ENCODE measurements around the gene PTGFRN.

Gene PTGFRN

DNA sequence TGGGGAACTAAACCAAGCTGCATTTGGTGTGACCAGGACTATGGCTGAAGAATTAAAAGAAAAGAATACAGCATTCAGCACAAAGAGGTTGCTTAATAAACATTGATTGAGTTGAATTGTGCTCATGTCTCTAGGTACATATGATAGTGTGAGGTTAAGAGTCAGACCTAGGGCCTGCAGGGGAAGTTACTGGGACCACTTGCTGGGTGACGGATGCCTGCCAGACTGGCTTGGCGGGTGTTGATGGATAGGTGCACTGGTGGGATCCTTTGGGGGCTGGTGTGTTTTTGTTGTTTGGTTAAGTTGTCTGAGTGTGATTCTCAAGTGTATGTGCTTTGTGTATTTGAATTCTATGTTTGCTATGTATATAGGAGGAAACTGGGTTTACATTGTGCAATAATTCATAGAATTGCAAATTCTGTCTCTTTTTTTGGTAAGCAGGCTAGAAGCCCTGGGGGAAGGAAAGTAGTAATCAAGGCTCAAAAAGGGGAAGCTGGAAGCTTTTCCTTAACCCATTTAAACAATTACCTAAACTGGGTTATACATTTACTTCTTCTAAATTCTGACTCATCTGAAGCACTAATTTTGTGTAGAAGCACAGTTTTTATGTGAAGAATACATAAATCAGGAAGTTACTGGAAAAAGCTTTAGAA lies 93.6 kb downstream of the PTGFRN start:
- peak; percentile 89 for DNase-seq

DNA sequence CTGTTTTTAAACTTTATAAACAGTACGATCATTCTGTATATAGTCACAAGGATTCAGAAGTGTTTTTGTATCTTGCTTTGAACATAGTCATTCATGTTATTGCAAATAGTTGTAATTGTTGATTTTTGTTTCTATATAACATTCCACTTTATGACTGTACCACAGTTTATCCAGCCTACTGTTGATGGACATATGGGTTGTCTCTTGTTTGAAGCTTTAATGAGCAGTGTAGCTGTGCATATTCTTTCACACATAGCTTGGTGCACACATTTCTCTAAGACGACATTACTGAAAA lies 98.0 kb downstream of the PTGFRN start:
- no peak for DNase-seq

- DNase-seq = no peak
These were observed 98.9 kb downstream of the PTGFRN start for GRCh38 chr1:117008656-117009055.

DNA sequence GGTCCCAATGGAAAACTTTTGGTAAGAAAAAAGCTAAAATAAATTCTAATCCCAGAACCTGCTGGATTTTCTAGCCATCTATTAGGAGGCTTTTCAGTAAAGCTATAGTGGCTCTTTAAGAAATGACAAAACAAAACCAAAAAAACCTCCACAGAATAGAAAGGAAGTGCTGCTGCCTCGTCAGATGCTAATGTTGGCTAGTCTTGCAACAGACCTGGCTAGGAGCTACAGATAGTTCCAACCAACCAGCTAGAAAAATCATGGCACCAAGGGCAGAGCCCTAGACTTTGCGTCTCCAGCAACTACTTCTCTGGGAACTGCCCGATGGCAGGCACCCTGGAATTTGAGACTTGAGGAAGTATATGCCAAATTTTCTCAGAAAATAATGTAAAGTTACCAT lies 99.4 kb downstream of the PTGFRN start:
- peak; percentile 79 for DNase-seq

GRCh38 chr1:117010310-117010969 lies 100.7 kb downstream of the PTGFRN start:
- DNase-seq = no peak

GRCh38 chr1:117011334-117011733 lies 101.6 kb downstream of the PTGFRN start:
- DNase-seq = no peak

DNA sequence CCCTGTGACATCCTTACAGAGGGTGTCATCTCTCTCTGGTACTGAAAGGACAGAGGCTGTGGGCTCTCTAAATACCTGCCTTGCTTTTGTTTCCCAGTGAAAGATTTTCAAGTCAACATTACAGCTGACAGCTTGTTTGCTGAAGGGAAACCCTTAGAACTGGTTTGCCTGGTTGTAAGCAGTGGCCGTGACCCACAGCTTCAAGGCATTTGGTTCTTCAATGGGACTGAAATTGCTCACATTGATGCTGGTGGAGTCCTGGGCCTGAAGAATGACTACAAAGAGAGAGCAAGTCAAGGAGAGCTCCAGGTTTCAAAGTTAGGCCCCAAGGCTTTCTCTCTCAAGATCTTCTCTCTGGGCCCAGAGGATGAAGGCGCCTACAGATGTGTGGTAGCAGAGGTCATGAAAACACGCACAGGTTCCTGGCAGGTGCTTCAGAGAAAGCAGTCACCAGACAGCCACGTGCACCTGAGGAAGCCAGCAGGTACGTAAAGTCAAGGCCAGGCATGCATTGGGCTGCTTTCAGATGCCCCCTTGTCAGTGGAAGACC lies 103.7 kb downstream of the PTGFRN start:
- no peak for DNase-seq

- no peak for DNase-seq
These were observed 104.5 kb downstream of the PTGFRN start for GRCh38 chr1:117014209-117014608.

- no peak for DNase-seq
These were observed 106.0 kb downstream of the PTGFRN start for GRCh38 chr1:117015724-117016123.

GRCh38 chr1:117017062-117017461 lies 107.3 kb downstream of the PTGFRN start:
- DNase-seq = no peak

DNA sequence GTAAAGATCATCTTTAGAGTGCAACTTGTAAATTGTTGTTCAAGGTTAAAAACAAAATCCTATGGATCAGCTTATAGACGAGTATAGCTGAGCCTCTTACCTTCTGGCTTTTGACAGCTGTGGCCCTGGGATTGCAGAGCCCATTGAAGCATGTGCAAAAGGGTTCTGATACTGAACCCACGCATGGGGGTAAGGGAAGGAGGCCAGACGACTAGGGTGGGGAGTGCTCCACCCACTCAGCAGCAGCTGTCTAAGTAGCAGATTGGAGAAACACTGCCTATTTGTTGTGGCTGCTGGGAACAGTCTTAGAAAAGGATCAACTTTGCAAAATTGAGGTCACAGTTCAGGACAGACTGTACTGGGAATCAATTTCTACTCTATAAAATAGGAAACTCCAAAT lies 107.9 kb downstream of the PTGFRN start:
- no peak for DNase-seq

- no peak for DNase-seq
These were observed 110.9 kb downstream of the PTGFRN start for GRCh38 chr1:117020526-117021156.

- DNase-seq = no peak
These were observed 112.4 kb downstream of the PTGFRN start for GRCh38 chr1:117022114-117022513.

DNA sequence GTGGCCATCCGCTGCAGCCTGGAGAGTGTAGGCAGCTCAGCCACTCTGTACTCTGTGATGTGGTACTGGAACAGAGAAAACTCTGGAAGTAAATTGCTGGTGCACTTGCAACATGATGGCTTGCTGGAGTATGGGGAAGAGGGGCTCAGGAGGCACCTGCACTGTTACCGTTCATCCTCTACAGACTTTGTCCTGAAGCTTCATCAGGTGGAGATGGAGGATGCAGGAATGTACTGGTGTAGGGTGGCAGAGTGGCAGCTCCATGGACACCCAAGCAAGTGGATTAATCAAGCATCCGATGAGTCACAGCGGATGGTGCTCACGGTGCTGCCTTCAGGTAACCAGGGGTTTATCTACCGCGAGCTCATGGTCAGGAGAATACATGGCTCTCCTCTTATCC lies 115.9 kb downstream of the PTGFRN start:
- DNase-seq = no peak

DNA sequence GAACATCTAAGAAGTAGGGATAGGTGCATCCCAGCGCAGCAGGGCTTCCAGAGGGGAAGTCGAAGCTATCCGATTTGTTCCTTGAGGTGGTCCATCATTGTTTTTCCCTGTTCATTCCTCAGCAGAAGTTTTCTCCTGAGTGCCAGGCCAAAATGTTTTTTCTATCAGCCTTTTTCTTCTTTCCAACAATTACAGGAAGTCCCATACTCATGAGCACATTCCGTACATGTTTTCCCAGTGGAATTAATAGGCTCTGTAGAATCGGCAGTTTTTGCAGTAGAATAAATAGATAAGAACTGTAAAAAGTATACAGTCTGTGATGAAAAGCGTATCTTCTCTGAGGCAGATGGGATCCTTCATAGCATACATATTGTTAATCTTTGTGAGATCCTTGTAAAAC lies 116.6 kb downstream of the PTGFRN start:
- DNase-seq = no peak

DNA sequence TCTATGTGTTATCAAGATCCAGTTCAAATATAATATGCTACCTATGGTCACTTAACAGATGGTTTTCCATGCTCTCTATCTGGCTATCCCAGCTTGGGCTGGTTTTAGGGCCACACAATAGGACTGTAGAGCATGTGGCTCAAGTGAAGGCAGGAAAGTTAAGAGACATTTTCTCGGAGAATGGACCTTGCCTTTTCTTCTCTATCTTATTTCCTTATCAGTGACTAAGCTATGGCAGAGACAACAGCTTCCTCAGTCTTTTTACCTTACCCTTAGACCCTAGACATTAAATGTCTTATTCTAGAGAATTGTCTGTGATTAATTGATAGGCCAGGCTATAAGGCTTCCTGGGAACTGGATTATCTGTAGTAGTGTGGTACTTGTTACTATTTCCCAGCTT lies 120.0 kb downstream of the PTGFRN start:
- no peak for DNase-seq

DNA sequence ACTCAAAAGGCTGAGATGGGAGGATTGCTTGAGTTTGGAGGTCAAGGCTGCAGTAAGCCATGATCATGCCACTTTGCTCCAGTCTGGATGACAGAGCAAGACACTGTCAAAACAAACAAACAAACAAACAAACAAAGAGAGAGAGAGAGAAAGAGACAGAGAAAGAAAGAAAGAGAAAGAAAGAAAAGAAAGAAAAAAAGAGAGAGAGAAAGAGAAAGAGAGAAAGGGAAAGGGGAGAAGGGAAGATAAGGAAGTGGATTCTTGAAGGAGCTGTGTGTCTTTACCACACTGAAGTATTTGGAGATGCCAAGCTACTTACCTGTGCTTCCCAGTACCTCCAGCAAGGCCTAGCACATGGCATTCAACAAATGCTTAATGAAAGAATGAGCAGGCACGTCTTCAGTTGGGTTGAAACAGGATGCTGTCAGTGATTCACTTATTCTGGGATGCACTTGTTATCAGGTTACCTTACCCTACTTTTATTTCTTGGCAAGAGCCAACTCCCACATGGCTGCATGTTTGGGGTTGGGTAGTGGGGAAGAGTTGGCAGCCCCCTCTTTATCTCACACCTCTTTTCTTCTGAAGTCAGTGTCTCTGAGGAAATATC lies 120.7 kb downstream of the PTGFRN start:
- DNase-seq = no peak

GRCh38 chr1:117032266-117032665 lies 122.5 kb downstream of the PTGFRN start:
- DNase-seq = no peak

DNA sequence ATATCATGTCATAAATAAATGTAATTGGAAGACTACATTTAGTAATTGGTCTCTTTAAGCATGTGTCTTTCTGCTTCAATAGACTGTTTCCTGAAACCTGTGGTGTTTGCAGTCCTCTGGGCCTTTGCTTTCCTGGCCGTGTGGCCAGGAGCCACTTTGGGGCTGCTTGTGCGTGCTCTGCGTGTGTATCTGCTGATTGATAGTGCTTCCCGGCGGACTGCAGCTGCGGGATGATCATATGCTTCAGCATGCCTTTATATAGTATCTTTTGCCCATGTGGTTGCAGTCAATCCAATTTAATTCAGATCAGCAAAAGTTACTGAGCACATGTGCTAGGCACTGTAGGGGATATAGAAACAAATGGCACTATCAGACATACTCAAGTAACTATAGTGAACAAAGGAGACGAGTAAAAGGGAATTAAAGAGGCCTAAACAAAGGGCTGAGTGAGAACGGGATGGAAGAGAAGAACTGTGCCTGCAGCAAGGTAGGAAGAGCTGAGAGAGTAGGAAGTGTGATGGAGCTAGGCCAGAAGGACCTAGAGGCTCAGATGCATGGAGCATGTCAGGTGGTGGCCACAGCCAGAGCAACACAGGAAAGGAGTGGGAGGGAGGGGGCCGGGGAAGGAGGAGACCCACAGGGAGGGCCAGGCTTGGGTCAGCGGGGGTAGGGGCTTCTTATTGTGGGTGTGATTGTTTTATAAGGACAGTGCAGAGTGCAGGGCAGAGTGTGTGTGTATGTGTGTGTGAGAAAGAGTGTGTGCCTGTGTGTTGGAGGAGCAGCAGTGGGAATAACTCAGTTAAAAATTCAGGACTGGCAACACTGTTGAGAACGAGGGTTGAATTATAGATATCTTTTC lies 123.2 kb downstream of the PTGFRN start:
- DNase-seq = no peak

DNA sequence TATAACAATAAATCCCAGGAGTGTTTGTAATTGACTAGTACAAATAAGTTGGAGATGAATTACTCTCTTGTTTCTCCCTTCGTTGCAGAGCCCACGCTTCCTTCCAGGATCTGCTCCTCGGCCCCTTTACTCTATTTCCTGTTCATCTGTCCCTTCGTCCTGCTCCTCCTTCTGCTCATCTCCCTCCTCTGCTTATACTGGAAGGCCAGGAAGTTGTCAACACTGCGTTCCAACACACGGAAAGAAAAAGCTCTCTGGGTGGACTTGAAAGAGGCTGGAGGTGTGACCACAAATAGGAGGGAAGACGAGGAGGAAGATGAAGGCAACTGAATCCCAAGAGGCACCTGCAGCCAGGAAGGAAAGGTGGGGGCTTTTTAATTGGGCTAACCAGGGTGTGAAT lies 124.1 kb downstream of the PTGFRN start:
- DNase-seq = no peak

DNA sequence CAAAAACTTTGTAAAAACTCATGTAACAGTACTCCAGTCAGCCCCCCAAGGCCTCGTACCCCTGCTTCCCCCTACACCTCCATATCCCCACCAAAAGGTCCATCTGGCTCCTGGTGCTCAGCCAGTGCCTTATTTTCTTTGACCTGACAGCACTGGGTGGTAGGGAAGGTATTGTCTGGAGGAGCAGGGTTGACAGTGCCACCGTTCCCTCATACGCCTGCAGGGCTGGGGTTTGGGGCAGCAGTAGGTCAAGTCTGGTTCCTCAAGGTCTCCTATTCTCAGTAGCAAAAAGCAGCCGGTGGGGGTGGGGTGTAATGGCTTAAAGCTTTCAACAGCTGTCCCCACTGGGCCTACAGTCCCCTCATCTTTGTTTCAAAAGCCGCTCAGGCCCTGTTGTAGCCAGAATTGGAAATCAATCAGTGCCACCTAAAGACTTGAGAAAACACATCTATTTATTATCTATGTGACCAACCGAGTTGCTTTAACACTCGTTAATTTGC lies 125.1 kb downstream of the PTGFRN start:
- DNase-seq = no peak

- DNase-seq = no peak
These were observed 126.3 kb downstream of the PTGFRN start for GRCh38 chr1:117036018-117036461.

DNA sequence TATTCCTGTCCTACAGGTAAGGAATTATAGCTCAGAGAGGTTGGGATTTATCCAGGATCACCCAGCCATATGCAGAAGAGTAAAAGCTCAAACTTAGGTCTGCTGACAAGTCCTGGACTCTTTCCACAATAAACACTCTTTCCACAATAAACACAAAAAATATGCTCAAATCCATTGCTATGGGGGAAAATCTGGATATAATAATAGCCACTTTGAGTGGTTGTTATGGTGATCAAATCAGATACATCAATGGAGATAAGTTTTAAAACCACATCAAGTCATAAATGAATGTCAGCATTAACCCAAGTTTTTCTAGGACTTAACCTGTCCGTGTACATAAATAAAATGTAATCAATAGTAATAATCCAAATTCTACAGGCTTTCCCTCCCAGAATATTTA lies 128.1 kb downstream of the PTGFRN start:
- no peak for DNase-seq

Measured in suppressor macrophage treated with lipopolysaccharide for 4 hours (primary cell).